ENCODE measurements around the gene RC3H2.

The RC3H2 gene

GRCh38 chr9:122797316-122798063 lies 107.7 kb downstream of the RC3H2 start:
- DNase-seq = no peak

Data from GOT3 (cell line).